Upper lobe of right lung (tissue), 1 donor: Measurements from ENCODE around the gene CENPO. TPM values are rescaled to one million over a fixed set of nuclear protein-coding genes. Genes with fewer than 3 reads are reported as not detected.

Experiments used
- ATAC-seq: fragments of 200-7000 bp; cut with Tn5 transposase; one replicate; pipeline ENCODE4 v1.9.1; 2020; ENCODE audit warnings: mild to moderate bottlenecking, moderate library complexity
- DNase-seq: peaks from one replicate; pipeline ENCODE4 v3.0.0-alpha.2; 2020
- H3K27ac ChIP-seq: fragments of 200-600 bp; one replicate; pipeline ENCODE4 v1.8.0; 2022
- H3K27me3 ChIP-seq: fragments of 200-600 bp; one replicate; pipeline ENCODE4 v1.8.0; 2022; ENCODE audit warnings: mild to moderate bottlenecking
- H3K36me3 ChIP-seq: fragments of 200-600 bp; one replicate; pipeline ENCODE4 v1.8.0; 2022
- H3K4me1 ChIP-seq: fragments of 200-600 bp; one replicate; pipeline ENCODE4 v1.8.0; 2022
- H3K4me3 ChIP-seq: fragments of 200-600 bp; one replicate; pipeline ENCODE4 v1.8.0; 2022; ENCODE audit warnings: mild to moderate bottlenecking
- H3K9me3 ChIP-seq: fragments of 200-600 bp; one replicate; pipeline ENCODE4 v1.8.0; 2022
- CTCF ChIP-seq: fragments of 200-600 bp; IDR thresholded peaks from one replicate; pipeline ENCODE4 v1.8.0; 2022; ENCODE audit warnings: antibody characterized with exemption
- intact Hi-C: fragments of 100-400 bp; cut with DNase I; formaldehyde crosslinking; loops from one replicate; pipeline ENCODE4 v1.11.0; 2022
- total RNA-seq: library from RNA; stranded (reverse); fragmentation: NEBNext Ultra II Directional; extraction: Animal tissue kit (Norgen Biotek cat#: 25700); gene quantifications from one replicate; pipeline ENCODE4 v1.2.1, GENCODE V29; 2021
- donor health status: DM: no; HTN: yes; CAD: no; lungs with severe emphysema.

Gene CENPO
- total RNA-seq, 1 donor from 2014 or later: 6.5 TPM

- no peak for DNase-seq
- TF ChIP-seq CTCF: no peak
- peaks cover 5% of the 10 kb centered on the region for H3K36me3 ChIP-seq
- intact Hi-C loops: no loop called here
- no peaks in the 10 kb centered on the region for H3K9me3 ChIP-seq
- H3K4me1 ChIP-seq: no peaks in the 10 kb centered on the region
- no peak overlapping the region for H3K4me3 ChIP-seq
- ATAC-seq: no peak
- H3K27ac ChIP-seq: no peak overlapping the region
- H3K27me3 ChIP-seq: no peaks in the 10 kb centered on the region
Measured at GRCh38 chr2:24844023-24844685, 50.9 kb downstream of the CENPO start.

GRCh38 chr2:24845691-24846090, 52.5 kb downstream of the CENPO start:
- DNase-seq (no peak), ATAC-seq (no peak)
- no peaks in the 10 kb centered on the region for H3K9me3 ChIP-seq
- peaks cover 5% of the 10 kb centered on the region for H3K36me3 ChIP-seq
- intact Hi-C loops: no loop called here
- TF ChIP-seq CTCF: no peak
- H3K4me3 ChIP-seq: no peak overlapping the region
- H3K4me1 ChIP-seq: no peaks in the 10 kb centered on the region
- H3K27me3 ChIP-seq: no peaks in the 10 kb centered on the region
- H3K27ac ChIP-seq: no peak overlapping the region

GRCh38 chr2:24850944-24851343, 57.7 kb downstream of the CENPO start:
- Histone ChIP-seq H3K4me1 (no peaks in the 10 kb centered on the region), H3K9me3 (no peaks in the 10 kb centered on the region), H3K36me3 (no peaks in the 10 kb centered on the region), H3K4me3 (no peak overlapping the region), H3K27me3 (no peaks in the 10 kb centered on the region), H3K27ac (no peak overlapping the region)
- no peak for ATAC-seq
- no peak for DNase-seq
- intact Hi-C loops: no loop called here
- no peak for TF ChIP-seq CTCF

GRCh38 chr2:24852026-24852425, 58.8 kb downstream of the CENPO start:
- ATAC-seq (no peak), DNase-seq (no peak)
- H3K36me3 ChIP-seq: no peaks in the 10 kb centered on the region
- H3K4me3 ChIP-seq: no peak overlapping the region
- intact Hi-C loops: no loop called here
- TF ChIP-seq CTCF: no peak
- no peaks in the 10 kb centered on the region for H3K27me3 ChIP-seq
- no peak overlapping the region for H3K27ac ChIP-seq
- no peaks in the 10 kb centered on the region for H3K9me3 ChIP-seq
- H3K4me1 ChIP-seq: no peaks in the 10 kb centered on the region

GRCh38 chr2:24852431-24853020, 59.3 kb downstream of the CENPO start:
- ATAC-seq: peak; percentile 71
- Histone ChIP-seq H3K27me3 (no peaks in the 10 kb centered on the region), H3K27ac (no peak overlapping the region), H3K36me3 (no peaks in the 10 kb centered on the region), H3K9me3 (no peaks in the 10 kb centered on the region), H3K4me1 (no peaks in the 10 kb centered on the region), H3K4me3 (no peak overlapping the region)
- no peak for DNase-seq
- intact Hi-C loops: no loop called here
- no peak for TF ChIP-seq CTCF
